NCI-H146 (cell line): ENCODE results near the gene IMPA2.

Experiments
- DNase-seq: peaks from one replicate; lab custom pipeline; 2025; lab: John Stamatoyannopoulos, UW

IMPA2 gene

DNA sequence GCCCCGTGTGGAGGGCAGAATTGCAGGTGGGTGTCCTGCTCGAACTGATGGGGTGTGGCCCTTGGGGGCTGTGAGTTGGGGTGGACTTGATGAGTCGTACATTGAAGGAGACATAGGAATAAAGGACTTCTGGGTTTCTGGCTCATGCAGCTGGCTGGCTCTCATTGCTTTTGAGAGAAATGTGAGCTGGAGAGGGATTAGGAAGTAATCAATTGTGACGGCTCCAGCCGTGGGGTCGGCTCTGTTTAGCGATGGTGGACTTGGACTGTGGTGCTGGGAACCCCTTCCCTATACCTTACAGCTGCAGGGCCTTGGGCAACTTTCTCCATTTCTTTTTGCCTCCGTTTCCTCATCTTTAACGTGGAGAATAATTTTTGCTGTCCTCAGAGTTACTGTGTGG is 9.2 kb downstream of the IMPA2 start:
- no peak for DNase-seq

- no peak for DNase-seq
These were observed 9.9 kb downstream of the IMPA2 start for GRCh38 chr18:11991021-11991795.

DNA sequence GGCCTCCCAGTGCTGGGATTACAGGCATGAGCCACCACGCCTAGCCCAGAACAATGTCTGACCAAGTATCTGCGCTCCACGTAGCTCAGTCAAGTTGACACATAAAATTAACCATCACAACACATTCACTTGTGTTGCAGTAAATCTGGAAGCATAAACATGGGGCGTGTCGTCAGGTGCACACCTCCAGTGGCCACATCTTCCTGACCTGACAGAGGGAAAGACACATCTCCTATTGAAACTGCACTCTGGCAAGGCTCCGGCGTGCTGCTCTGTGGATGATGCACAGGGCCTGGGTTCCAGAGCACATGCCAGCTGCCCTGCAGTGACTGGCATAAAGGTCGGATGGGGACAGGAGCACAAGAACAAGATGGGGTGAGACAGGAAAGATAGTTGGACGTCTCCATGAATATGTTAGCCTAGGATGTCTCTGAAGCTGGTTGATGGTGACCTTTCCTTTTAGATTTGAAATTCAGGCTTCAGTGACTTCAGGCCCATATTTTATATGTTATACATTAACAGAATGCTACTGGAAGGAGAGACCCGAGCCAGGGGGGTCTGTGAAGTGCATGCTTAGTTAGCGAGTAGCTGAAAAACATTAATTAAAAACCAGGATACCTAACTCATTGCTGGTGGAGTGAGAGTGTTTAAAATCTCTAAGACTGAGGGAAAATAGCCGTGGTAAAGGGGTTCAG is 10.9 kb downstream of the IMPA2 start:
- no peak for DNase-seq

- DNase-seq = no peak
These were observed 12.1 kb downstream of the IMPA2 start for GRCh38 chr18:11993264-11993916.

- no peak for DNase-seq
These were observed 13.0 kb downstream of the IMPA2 start for GRCh38 chr18:11994336-11994702.

DNA sequence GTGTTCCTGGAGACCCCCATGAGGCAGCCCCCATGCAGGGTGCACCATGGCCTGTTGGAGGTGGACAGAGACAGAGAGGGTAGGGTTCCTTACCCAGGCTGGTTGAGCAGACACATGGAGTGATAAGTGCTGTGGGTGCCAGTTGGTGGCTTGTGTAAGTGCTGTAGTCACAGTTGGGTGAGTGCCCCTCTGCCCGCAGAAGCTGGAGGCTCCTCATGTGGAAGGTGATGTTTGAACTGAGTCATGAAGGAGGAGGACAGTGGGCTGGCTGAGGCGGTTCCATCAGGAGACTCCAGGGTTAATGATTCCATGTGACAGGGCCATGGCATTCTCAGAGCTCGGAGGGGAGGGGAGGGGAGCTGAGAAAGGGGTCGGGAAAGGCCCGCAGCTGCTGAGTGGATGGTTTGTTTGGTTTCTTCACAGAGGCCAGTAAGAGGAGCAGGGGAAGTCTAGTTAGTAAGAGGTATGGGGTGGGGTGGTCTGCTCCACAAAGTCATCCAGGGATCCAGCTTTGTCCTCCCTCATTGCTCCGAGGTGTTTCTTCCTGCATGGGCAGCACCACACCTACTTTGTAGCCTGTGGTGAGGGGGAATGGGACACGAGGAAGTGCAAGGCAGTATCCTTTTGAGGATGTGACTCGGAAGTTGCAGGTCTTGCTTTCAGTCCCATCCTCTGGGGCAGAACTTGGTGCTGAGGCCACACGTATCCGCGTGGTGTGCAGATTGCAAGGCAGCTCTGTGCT is 13.6 kb downstream of the IMPA2 start:
- DNase-seq = no peak

GRCh38 chr18:11995445-11996189 is 14.3 kb downstream of the IMPA2 start:
- DNase-seq = peak; percentile 79

- DNase-seq = no peak
These were observed 15.0 kb downstream of the IMPA2 start for GRCh38 chr18:11996190-11996754.

DNA sequence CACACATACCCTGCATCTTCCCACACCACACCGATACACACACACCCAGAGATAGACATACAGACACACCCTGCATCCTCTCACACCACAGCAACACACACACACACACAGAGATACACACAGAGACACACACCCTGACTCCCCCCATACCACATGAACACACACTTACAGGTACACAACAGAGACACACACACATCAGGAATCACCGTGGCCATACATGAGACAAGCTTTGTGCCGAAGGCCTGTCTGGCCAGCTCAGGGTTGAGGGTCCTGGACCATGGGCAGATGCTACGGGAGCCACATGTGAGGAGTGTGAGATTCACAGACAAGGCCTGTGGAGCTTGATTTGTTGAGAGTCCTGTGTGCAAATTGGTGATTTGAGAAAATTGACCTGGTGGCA is 15.6 kb downstream of the IMPA2 start:
- no peak for DNase-seq

GRCh38 chr18:11997466-11997865 is 16.2 kb downstream of the IMPA2 start:
- DNase-seq = no peak

DNA sequence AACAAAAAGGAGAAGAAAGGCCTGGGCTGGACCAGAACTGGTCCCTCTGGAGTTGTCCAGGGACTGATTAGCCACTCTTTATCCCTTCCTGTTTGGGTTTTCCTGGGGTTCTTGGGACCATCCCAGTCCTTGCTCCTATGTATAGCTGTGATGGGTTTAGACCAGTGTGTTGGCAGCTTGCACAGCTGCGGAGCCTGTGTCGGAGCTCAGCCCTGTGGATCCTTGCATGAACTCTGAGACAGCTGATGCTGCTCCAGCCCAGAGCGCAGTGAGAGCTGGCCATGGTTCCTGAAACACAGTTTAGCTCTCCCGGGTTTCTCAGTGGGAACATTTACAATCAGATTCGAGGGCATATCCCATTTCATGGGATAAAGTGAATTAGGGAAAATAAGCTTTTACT is 16.9 kb downstream of the IMPA2 start:
- no peak for DNase-seq

GRCh38 chr18:11999429-11999828 is 18.1 kb downstream of the IMPA2 start:
- DNase-seq = no peak

GRCh38 chr18:12000072-12000659 is 18.9 kb downstream of the IMPA2 start:
- no peak for DNase-seq

- no peak for DNase-seq
These were observed 20.1 kb downstream of the IMPA2 start for GRCh38 chr18:12001421-12001820.

GRCh38 chr18:12003894-12004293 is 22.6 kb downstream of the IMPA2 start:
- no peak for DNase-seq

GRCh38 chr18:12005538-12006487 is 24.5 kb downstream of the IMPA2 start:
- DNase-seq = no peak

GRCh38 chr18:12006488-12006840 is 25.2 kb downstream of the IMPA2 start:
- no peak for DNase-seq

DNA sequence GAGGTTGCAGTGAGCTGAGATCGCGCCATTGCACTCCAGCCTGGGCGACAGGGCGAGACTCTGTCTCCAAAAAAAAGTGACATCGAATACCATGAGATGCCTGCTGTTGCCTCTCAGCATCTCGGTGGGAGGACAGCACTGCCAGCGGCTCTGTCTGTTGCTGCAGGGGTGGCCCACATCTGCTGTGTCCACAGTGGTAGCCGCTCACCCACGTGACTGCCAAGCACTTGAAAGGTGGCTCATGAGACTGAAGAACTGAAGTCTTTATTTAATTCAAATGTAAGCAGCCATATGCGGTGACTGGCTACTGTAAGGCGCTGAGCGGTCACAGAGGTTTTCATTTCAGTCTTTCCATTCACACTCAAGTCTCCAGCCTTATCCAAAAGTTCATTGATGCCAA is 25.8 kb downstream of the IMPA2 start:
- no peak for DNase-seq

DNA sequence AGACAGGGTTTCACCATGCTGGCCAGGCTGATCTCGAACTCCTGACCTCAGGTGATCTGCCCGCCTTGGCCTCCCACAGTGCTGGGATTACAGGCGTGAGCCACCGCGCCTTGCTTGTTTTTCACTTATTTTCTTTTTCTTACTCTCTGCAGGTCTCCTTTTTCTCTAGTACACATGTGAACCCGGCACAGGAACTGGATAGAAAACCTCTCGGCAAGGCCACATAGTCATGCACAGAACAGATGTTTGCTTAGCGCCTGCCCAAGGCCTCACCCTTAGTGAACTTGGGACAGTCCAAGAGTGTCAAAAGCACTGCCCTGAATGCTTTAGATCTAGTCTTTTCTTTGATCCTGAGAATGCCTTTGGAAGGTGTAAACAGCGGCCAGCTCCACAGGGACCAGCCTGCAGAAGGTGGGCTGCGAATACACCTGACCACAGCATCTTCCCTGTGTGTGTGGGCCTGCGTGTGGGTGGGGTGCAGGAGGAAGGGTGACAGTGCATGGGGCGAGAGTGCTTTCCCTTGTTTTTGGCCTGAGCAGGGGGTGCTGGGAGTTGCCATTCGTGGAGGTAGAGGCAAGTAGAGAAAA is 27.0 kb downstream of the IMPA2 start:
- no peak for DNase-seq
